ENCODE data around the gene KIF21B.

The KIF21B gene

DNA sequence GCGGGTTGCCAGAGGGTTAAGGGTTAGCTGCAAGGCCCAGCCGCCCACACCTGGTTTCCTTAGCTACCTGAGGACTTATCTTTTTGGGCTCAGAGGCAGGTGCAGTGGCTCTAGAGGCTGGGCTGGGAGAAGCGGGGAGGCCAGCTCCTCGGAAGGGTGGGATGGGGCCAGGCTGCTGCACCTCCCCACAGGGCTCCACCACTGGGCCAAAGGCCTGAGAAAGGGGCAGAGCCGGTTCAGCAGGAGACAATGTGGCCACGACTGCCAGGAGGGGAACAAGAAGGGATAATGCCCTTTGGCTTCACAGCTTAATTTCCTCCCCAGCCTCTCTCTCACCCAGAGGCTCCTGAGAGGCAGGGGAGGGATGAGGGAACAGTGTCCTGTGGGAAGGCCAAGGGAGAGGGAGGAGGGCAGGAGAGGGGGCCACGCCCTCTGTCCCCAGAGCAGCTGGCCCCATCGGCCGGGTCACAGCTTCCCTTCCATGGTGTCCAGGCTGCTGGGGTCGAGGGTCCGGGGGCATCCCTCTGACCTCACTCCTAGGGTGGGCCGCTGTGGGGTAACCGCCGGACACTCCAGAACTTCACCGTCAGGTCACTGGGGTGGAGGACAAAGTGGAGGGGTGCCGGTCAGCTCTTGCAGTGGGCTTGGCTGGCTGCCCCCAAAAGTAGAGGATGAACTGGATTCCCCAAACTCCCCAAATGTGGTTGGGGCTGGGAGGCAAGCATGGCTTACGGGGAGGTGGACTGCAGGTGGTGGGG lies 50.4 kb downstream of the KIF21B start:
- no peak for DNase-seq (ENCODE audit: low read depth)
- TF ChIP-seq, protein P1, sequence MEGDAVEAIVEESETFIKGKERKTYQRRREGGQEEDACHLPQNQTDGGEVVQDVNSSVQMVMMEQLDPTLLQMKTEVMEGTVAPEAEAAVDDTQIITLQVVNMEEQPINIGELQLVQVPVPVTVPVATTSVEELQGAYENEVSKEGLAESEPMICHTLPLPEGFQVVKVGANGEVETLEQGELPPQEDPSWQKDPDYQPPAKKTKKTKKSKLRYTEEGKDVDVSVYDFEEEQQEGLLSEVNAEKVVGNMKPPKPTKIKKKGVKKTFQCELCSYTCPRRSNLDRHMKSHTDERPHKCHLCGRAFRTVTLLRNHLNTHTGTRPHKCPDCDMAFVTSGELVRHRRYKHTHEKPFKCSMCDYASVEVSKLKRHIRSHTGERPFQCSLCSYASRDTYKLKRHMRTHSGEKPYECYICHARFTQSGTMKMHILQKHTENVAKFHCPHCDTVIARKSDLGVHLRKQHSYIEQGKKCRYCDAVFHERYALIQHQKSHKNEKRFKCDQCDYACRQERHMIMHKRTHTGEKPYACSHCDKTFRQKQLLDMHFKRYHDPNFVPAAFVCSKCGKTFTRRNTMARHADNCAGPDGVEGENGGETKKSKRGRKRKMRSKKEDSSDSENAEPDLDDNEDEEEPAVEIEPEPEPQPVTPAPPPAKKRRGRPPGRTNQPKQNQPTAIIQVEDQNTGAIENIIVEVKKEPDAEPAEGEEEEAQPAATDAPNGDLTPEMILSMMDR (conservative IDR thresholded peaks at IDR 0.05; ENCODE audit: low read length) = no peak
- no peak overlapping the region for H3K4me3 ChIP-seq (ENCODE audit: low read length)

DNA sequence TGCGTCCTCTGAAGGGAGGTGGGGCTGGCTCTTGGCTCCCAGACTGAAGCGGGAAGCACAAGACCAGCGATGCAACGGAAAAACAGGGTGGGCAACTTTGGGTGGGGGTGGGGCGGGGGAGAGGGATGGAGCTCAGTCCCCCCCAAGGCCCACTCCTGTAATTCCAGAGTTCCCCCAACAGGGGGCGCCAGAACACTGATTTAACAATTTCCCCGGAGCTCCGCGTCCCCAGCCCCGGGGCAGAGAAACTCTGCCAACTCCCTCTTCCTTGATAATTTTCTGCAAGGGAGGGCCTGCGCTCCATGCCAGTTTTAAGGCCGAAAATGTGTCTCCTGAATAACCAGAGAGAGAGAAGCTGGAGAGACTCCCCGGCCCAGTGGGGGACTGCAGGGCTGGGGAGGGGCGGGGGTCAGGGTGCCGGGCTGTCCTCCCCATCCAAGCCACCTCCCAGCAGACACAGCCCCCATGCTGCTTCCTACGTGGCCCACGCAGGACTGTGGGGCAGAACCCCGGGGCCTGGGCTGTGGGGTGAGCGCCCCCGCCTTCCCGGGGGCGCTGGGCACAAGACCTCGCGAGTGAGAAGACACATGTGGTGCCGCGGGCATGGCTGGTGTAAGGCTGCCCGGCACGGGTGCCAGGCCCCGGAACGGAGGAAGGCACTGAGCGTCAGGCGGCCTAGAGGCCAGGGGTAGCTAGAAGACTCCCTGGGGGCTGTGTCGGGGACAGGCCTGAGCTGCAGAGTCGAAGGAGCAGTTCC lies 51.4 kb downstream of the KIF21B start:
- H3K4me3 ChIP-seq (ENCODE audit: low read length) = no peak overlapping the region
- TF ChIP-seq, protein P1 (conservative IDR thresholded peaks at IDR 0.05; ENCODE audit: low read length) = peak; percentile 65
- DNase-seq (ENCODE audit: low read depth) = peak; percentile 44

DNA sequence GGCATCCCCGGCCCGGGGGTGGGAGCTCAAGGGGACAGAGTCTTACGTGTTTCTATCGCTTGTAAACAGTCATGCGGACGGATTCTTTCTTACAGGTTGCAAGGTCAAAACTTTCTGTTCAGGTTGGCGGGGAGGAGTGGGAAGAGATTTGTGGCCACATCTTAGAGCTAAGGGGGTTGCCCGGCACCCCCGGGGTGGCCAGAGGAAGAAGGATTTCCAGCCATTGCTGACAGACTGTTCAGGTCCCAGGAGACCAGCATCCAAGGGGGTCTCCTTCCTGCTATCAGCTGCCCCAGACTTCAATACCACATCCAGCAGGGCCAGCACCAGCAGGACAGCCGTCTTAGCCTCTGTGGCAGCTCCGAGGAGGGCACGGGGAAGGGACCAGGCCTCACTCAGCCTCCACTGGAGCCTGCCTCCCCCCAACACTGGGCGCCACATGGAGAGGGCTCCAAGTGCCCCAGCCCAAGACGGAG lies 52.0 kb downstream of the KIF21B start:
- no peak overlapping the region for H3K4me3 ChIP-seq (ENCODE audit: low read length)
- TF ChIP-seq, protein P1 (conservative IDR thresholded peaks at IDR 0.05; ENCODE audit: low read length) = no peak

DNA sequence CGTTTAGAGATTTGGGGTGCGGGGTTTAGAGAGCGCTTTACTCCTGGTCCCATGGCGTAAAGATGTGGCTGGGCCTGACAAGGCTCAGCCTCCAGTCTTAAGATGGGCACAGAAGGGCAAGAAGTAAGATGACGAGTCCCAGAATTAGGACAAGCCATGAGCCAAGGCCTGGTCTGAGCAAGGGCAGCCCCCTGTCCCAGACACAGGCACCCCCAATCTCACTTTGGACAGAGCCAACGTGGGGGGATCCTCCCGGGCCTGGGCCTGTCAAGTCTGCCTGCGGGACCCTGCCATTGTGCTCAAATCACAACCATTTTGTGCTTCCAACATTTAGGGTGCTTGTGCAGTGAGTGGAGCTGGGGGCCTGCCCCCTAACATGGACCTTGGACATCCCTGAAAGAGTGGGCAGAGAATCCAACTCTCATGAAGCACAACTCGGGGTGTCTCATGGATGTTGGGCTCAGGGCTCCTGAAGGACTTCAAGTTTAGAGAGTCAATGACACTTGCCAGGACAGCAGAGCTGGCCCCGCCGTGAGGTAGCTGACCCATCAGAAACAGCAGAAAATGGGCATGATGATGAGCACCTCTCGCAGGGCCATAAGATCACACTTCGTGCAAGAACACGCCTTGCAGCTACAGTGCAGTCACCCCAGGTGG lies 52.6 kb downstream of the KIF21B start:
- TF ChIP-seq, protein P1 (conservative IDR thresholded peaks at IDR 0.05; ENCODE audit: low read length) = no peak
- DNase-seq (ENCODE audit: low read depth) = no peak
- H3K4me3 ChIP-seq (ENCODE audit: low read length) = no peak overlapping the region

More for the DNA sequence above, 52.0 kb downstream of the KIF21B start:
- no peak for DNase-seq (ENCODE audit: low read depth)

DNA sequence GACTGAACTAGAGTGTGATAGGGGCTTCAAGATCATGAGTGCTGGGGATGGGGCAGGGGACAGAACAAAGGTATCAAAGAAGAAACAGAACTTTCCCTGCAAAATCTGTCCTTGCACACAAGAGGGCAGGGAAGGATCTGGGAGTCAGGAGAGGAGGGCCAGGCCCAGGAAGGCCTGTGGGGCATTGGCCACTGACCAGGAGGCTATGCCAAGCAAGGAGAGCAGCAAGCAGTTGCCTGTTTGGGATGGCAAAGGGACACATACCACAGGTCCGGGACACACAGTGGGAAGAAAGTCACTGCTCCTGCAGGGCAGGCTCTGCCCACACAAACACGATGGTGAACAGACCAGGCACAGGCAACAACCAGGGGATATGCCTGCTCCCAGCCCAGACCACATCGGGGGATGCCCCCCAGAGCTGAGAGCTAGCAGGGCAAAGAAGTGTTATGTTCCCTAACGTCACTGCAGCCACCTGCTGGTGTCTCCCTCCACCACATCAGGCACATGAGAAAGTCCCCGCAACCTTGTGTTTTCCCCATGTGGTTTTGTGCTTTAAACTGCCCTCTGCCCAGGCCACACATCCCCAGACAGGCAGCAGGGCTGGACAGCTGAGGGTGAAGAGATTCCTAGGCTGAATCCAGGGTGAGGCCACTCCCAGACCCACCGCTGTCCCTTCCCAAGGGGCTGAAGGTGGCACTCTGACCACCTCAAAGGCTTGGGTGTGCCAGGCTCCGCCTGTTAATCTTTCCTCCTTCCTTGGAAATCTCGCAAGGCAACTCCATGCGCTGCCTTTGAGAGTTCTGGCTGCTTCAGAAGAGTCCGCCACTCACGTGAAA lies 53.6 kb downstream of the KIF21B start:
- TF ChIP-seq, protein P1 (conservative IDR thresholded peaks at IDR 0.05; ENCODE audit: low read length) = no peak
- H3K4me3 ChIP-seq (ENCODE audit: low read length) = no peak overlapping the region
- DNase-seq (ENCODE audit: low read depth) = no peak

Data from AG10803 (cell line).